GM12878 (cell line): Measurements from ENCODE around the gene KCTD14. TPM values are rescaled to one million over a fixed set of nuclear protein-coding genes. Genes with fewer than 3 reads are reported as not detected.

ENCODE experiments used
- ATAC-seq: fragments of 200-7000 bp; cut with Tn5 transposase; 3 replicates; pipeline ENCODE4 v1.9.1; 2020; ENCODE audit warnings: mild to moderate bottlenecking, moderate library complexity
- BruUV-seq: library from RNA; stranded (reverse); fragments of 400-500 nt; replicated peaks from 2 replicates; lab custom pipeline; 2021; lab: Mats Ljungman, UMichigan
- CTCF ChIA-PET: fragments of 300-600 bp; sonication (Branson Sonifier 250); formaldehyde crosslinking; extraction: SDS; loops from one replicate; lab custom pipeline; 2021; ENCODE audit warnings: inconsistent platforms; lab: Yijun Ruan, JAX
- POLR2A ChIA-PET: fragments of 350-600 bp; formaldehyde crosslinking; extraction: SDS; loops from one replicate; lab custom pipeline; 2021; ENCODE audit warnings: inconsistent platforms; lab: Charles Lee
- RAD21 ChIA-PET: fragments of 300-600 bp; sonication (Branson Sonifier 250); formaldehyde crosslinking; loops from one replicate; lab custom pipeline; 2023; ENCODE audit warnings: antibody characterized with exemption; ENCODE audit not compliant: unreplicated experiment; lab: Charles Lee
- SMC1A ChIA-PET: fragments of 300-600 bp; sonication (Branson Sonifier 250); formaldehyde crosslinking; loops from one replicate; lab custom pipeline; 2023; ENCODE audit not compliant: unreplicated experiment, uncharacterized antibody; lab: Charles Lee
- DNase-seq: peaks from one replicate; pipeline ENCODE4 v3.0.0-alpha.2; 2011; ENCODE audit warnings: low read depth, low spot score
- FAIRE-seq: peaks from 3 replicates; lab custom pipeline; 2011; peaks lifted over from hg19 to GRCh38; lab: Jason Lieb, UNC
- H2AFZ ChIP-seq: 2 replicates; pipeline ENCODE4 v1.6.0; 2011; ENCODE audit warnings: low read depth, low read length, control low read depth; ENCODE audit not compliant: control insufficient read depth
- H3K27ac ChIP-seq: 2 replicates; pipeline ENCODE4 v1.5.1; 2011; ENCODE audit warnings: control low read depth; ENCODE audit not compliant: control insufficient read depth, insufficient read depth
- H3K27me3 ChIP-seq, 2 experiments: replicated peaks in 1 of 2; 2 replicates each; pipeline versions ENCODE4 v1.6.0 to v1.6.1; 2011; ENCODE audit warnings: low read length in 1 of 2; ENCODE audit not compliant: control insufficient read depth in 2 of 2, insufficient read depth in 2 of 2
- H3K36me3 ChIP-seq, 2 experiments: 2 replicates each; pipeline ENCODE4 v1.5.1; 2011; ENCODE audit warnings: low read length in 1 of 2; ENCODE audit not compliant: control insufficient read depth in 2 of 2, insufficient read depth in 2 of 2
- H3K4me1 ChIP-seq: 2 replicates; pipeline ENCODE4 v1.6.1; 2011; ENCODE audit warnings: mild to moderate bottlenecking, low read length, moderate library complexity, mixed read lengths; ENCODE audit not compliant: control insufficient read depth, insufficient read depth
- H3K4me2 ChIP-seq: 2 replicates; pipeline ENCODE4 v1.6.0; 2011; ENCODE audit warnings: control low read depth; ENCODE audit not compliant: control insufficient read depth, insufficient read depth
- H3K4me3 ChIP-seq: fragments of 200-600 bp; sonication (generic); 2 replicates; pipeline ENCODE4 v1.5.1; 2016
- H3K79me2 ChIP-seq: 2 replicates; pipeline ENCODE4 v1.6.0; 2011; ENCODE audit warnings: low read length; ENCODE audit not compliant: control insufficient read depth, insufficient read depth
- H3K9ac ChIP-seq: 2 replicates; pipeline ENCODE4 v1.8.0; 2011; ENCODE audit warnings: low read length, control low read depth, mixed read lengths; ENCODE audit not compliant: control insufficient read depth, insufficient read depth
- H3K9me3 ChIP-seq: replicated peaks from 3 replicates; pipeline ENCODE4 v1.5.1; 2011; ENCODE audit warnings: mild to moderate bottlenecking, low read length; ENCODE audit not compliant: control insufficient read depth, insufficient read depth
- H4K20me1 ChIP-seq: 2 replicates; pipeline ENCODE4 v1.6.0; 2011; ENCODE audit not compliant: control insufficient read depth, insufficient read depth
- BHLHE40 ChIP-seq, 2 experiments: fragments of 450-650 bp in 1 of 2; IDR thresholded peaks; 2 replicates each; pipeline ENCODE4 v1.6.1; 2011 to 2017; ENCODE audit warnings: low read depth in 2 of 2, borderline replicate concordance in 1 of 2, improper control_type of control experiment in 1 of 2, low read length in 1 of 2, mild to moderate bottlenecking in 1 of 2
- CBX3 ChIP-seq: fragments of 200-600 bp; sonication (generic); IDR thresholded peaks from 2 replicates; pipeline ENCODE4 v1.6.1; 2016; ENCODE audit warnings: low read depth, borderline replicate concordance
- CREB1 ChIP-seq: IDR thresholded peaks from 2 replicates; pipeline ENCODE4 v1.6.1; 2012; ENCODE audit warnings: low read depth, mild to moderate bottlenecking, inconsistent platforms
- HDAC2 ChIP-seq: fragments of 200-600 bp; sonication (generic); IDR thresholded peaks from 2 replicates; pipeline ENCODE4 v1.6.1; 2017
- IRF5 ChIP-seq: fragments of 450-650 bp; IDR thresholded peaks from 2 replicates; pipeline ENCODE4 v1.6.1; 2017; ENCODE audit warnings: borderline replicate concordance
- JUNB ChIP-seq: IDR thresholded peaks from 2 replicates; pipeline ENCODE4 v1.6.1; 2016; ENCODE audit warnings: antibody characterized with exemption, mild to moderate bottlenecking
- KDM1A ChIP-seq: fragments of 200-600 bp; sonication (generic); IDR thresholded peaks from 2 replicates; pipeline ENCODE4 v1.6.1; 2016; ENCODE audit warnings: borderline replicate concordance
- RAD51 ChIP-seq: fragments of 450-650 bp; IDR thresholded peaks from 2 replicates; pipeline ENCODE4 v1.6.1; 2016; ENCODE audit warnings: moderate library complexity, mild to moderate bottlenecking, inconsistent platforms
- RBBP5 ChIP-seq: fragments of 200-600 bp; sonication (generic); conservative IDR thresholded peaks from 2 replicates; pipeline ENCODE4 v1.6.1; 2016
- RUNX3 ChIP-seq: IDR thresholded peaks from 2 replicates; pipeline ENCODE4 v1.6.1; 2012; ENCODE audit warnings: low read length, inconsistent platforms
- SMAD1 ChIP-seq: fragments of 450-650 bp; IDR thresholded peaks from 2 replicates; pipeline ENCODE4 v1.6.1; 2018; ENCODE audit warnings: mild to moderate bottlenecking, low read depth; ENCODE audit not compliant: partially characterized antibody
- TBL1XR1 ChIP-seq: IDR thresholded peaks from 2 replicates; pipeline ENCODE4 v1.6.1; 2012; ENCODE audit warnings: low read depth, low read length, improper control_type of control experiment
- TCF12 ChIP-seq: IDR thresholded peaks from 2 replicates; pipeline ENCODE4 v1.6.1; 2011; ENCODE audit warnings: low read depth, mild to moderate bottlenecking, low read length
- YBX1 ChIP-seq: fragments of 450-650 bp; IDR thresholded peaks from 2 replicates; pipeline ENCODE4 v1.6.1; 2016; ENCODE audit warnings: antibody characterized with exemption
- ZBTB11 ChIP-seq: fragments of 450-650 bp; formaldehyde crosslinking; IDR thresholded peaks from 2 replicates; pipeline ENCODE4 v1.5.0; 2022; ENCODE audit warnings: mild to moderate bottlenecking, missing genetic modification characterization
- ZBTB33 ChIP-seq: fragments of 450-650 bp; IDR thresholded peaks from 2 replicates; pipeline ENCODE4 v1.6.1; 2017; ENCODE audit warnings: mild to moderate bottlenecking
- ZNF384 ChIP-seq: IDR thresholded peaks from 2 replicates; pipeline ENCODE4 v1.6.1; 2012; ENCODE audit warnings: low read depth, mild to moderate bottlenecking, low read length, improper control_type of control experiment, borderline replicate concordance
- ZZZ3 ChIP-seq: IDR thresholded peaks from 2 replicates; pipeline ENCODE4 v1.6.1; 2011; ENCODE audit warnings: low read depth; ENCODE audit not compliant: control insufficient read depth, insufficient read length
- WGBS: methylation state at CpG from one replicate; pipeline ENCODE4 v1.1.6; 2016; ENCODE audit warnings: low lambda C conversion rate; ENCODE audit not compliant: insufficient replicate concordance, insufficient coverage; ENCODE audit errors: missing lambda C conversion rate; 5-methylcytosine and 5-hydroxymethylcytosine counted together
- in situ Hi-C: fragments of 300-500 bp; cut with MboI; formaldehyde crosslinking; loops from 9 replicates; pipeline ENCODE4 v1.14.3; 2018; ENCODE audit warnings: mixed read lengths
- intact Hi-C: fragments of 100-400 bp; cut with micrococcal nuclease; formaldehyde crosslinking; loops from one replicate; pipeline ENCODE4 v1.14.2; 2022; ENCODE audit not compliant: unreplicated experiment
- polyA plus RNA-seq, 11 experiments: library from polyadenylated mRNA; depleted of rRNA in 4 of 11; unstranded in 6 of 11; stranded (reverse) in 5 of 11; fragments of >200 nt; fragmentation: Nextera tagmentation in 4 of 11; fragmentation: Illumina TruSeq in 1 of 11; extraction: Ambion mirVana in 4 of 11; extraction: Trizol in 1 of 11; gene quantifications; 1 replicate in 1 of 11; 2 replicates in 10 of 11; pipeline versions ENCODE4 v1.2.1 to v1.2.3, GENCODE V29; 2011 to 2016; ENCODE audit warnings: inconsistent platforms in 2 of 11, missing spikeins in 2 of 11, low read depth in 1 of 11
- total RNA-seq, 4 experiments: library from RNA; depleted of rRNA in 3 of 4; stranded (reverse); fragments of >200 nt in 3 of 4; fragmentation: Illumina TruSeq in 1 of 4; extraction: Trizol in 1 of 4; gene quantifications; 2 replicates each; pipeline versions ENCODE4 v1.2.1 to v1.2.3, GENCODE V29; 2013 to 2021

KCTD14 gene
- total and polyA plus RNA-seq, 10 of the 15 experiments (the other 5 are each of a cell fraction or from before 2014, with no cell fraction given): 0.11 to 0.63 (median 0.48) TPM

GRCh38 chr11:78037056-78037455 is 14.0 kb upstream of the KCTD14 start (continued):
- TF ChIP-seq SMAD1: no peak

- Histone ChIP-seq H4K20me1 (no peaks in the 10 kb centered on the region), H3K4me3 (no peak overlapping the region), H3K4me2 (no peak overlapping the region), H3K27ac (no peak overlapping the region), H3K79me2 (no peaks in the 10 kb centered on the region), H3K9me3 (no peaks in the 10 kb centered on the region), H2AFZ (no peak overlapping the region), H3K9ac (no peak overlapping the region), H3K27me3 (no peaks in the 10 kb centered on the region), H3K4me1 (peaks cover 12% of the 10 kb centered on the region), H3K36me3 (no peaks in the 10 kb centered on the region)
- ChIA-PET CTCF (interaction anchor here (0.7 to 1.7 kb wide), 3 partner anchors 10 to 39 kb away, joined by 3 to 9 read pairs (median 6); no protein-coding TSS in a partner anchor), SMC1A (interaction anchor here (0.9 to 5.2 kb wide), 4 partner anchors 9 to 68 kb away, joined by 3 to 19 read pairs (median 4); no protein-coding TSS in a partner anchor), POLR2A (no interaction called here), RAD21 (no interaction called here)
- intact Hi-C loops: no loop called here
- WGBS: 62% methylated on average over 3 of the region's 3 CpGs
- FAIRE-seq: no peak
- ATAC-seq: no peak
- DNase-seq: no peak
- no TSS peak for BruUV-seq
- in situ Hi-C loops: no loop called here
- no peak for TF ChIP-seq KDM1A
- no peak for TF ChIP-seq ZZZ3
- no peak for TF ChIP-seq RUNX3
- TF ChIP-seq CREB1: no peak
- TF ChIP-seq TBL1XR1: no peak
- no peak for TF ChIP-seq TCF12
- no peak for TF ChIP-seq RBBP5
- TF ChIP-seq BHLHE40 (IDR thresholded peaks at IDR 0.05; ENCODE audit: borderline replicate concordance in 1 of 2, low read depth in 2 of 2, low read length in 1 of 2): no peak
- TF ChIP-seq RAD51: no peak
- TF ChIP-seq CBX3: no peak
- TF ChIP-seq ZBTB33: no peak
- TF ChIP-seq ZBTB11 (CRISPR knock-in tag): no peak
- TF ChIP-seq ZNF384: no peak
- no peak for TF ChIP-seq YBX1
- no peak for TF ChIP-seq JUNB
- no peak for TF ChIP-seq IRF5
- TF ChIP-seq HDAC2: no peak
Measured at GRCh38 chr11:78036313-78036712, 13.2 kb upstream of the KCTD14 start.
